ENCODE measurements around the gene TWNK.
A peak's percentile ranks its signal among the peaks of the same experiment; 100 is the strongest.

Gene TWNK

GRCh38 chr10:101021692-101022251 lies 34.4 kb downstream of the TWNK start:
- TF ChIP-seq, protein P1, sequence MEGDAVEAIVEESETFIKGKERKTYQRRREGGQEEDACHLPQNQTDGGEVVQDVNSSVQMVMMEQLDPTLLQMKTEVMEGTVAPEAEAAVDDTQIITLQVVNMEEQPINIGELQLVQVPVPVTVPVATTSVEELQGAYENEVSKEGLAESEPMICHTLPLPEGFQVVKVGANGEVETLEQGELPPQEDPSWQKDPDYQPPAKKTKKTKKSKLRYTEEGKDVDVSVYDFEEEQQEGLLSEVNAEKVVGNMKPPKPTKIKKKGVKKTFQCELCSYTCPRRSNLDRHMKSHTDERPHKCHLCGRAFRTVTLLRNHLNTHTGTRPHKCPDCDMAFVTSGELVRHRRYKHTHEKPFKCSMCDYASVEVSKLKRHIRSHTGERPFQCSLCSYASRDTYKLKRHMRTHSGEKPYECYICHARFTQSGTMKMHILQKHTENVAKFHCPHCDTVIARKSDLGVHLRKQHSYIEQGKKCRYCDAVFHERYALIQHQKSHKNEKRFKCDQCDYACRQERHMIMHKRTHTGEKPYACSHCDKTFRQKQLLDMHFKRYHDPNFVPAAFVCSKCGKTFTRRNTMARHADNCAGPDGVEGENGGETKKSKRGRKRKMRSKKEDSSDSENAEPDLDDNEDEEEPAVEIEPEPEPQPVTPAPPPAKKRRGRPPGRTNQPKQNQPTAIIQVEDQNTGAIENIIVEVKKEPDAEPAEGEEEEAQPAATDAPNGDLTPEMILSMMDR (IDR thresholded peaks at IDR 0.05; ENCODE audit: low read depth, low read length, missing control alignments), result no peak
- H3K4me3 ChIP-seq (ENCODE audit: low read depth, low read length), result no peak overlapping the region
- no peak for DNase-seq (ENCODE audit: low read depth)

GRCh38 chr10:101022967-101023705 lies 35.8 kb downstream of the TWNK start:
- no peak overlapping the region for H3K4me3 ChIP-seq (ENCODE audit: low read depth, low read length)
- TF ChIP-seq, protein P1 (IDR thresholded peaks at IDR 0.05; ENCODE audit: low read depth, low read length, missing control alignments), result no peak
- DNase-seq (ENCODE audit: low read depth), result no peak

DNA sequence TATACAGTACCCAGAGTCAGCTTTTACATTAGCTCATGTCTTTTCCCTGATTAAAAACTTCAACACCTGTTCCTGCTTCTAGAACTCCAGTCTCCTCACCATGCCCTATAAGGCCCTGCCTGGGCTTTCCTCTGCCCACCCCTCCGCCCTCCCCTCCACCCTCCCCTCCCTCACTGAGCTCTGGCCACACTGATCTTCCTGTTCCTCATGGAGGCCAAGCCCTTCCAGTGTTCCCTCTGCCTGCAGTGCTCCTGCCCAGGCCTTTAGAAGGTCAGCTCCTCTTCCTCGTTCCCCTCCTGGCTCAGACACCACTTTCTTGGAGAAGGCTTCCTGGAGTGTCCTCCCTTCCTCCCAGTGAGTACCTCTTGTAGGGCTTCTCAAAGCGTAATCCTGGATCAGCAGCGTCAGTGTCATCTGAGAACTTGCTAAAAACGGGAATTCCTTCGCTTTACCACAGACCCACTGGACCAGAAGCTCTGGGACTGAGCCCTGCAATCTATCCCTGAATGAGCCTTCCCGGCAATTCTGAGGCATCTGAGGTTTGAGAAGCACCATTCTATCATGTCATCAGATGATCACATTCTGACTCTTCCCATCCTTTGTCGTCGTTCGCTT lies 39.9 kb downstream of the TWNK start:
- DNase-seq (ENCODE audit: low read depth), result no peak
- no peak overlapping the region for H3K4me3 ChIP-seq (ENCODE audit: low read depth, low read length)
- TF ChIP-seq, protein P1 (IDR thresholded peaks at IDR 0.05; ENCODE audit: low read depth, low read length, missing control alignments), result no peak

DNA sequence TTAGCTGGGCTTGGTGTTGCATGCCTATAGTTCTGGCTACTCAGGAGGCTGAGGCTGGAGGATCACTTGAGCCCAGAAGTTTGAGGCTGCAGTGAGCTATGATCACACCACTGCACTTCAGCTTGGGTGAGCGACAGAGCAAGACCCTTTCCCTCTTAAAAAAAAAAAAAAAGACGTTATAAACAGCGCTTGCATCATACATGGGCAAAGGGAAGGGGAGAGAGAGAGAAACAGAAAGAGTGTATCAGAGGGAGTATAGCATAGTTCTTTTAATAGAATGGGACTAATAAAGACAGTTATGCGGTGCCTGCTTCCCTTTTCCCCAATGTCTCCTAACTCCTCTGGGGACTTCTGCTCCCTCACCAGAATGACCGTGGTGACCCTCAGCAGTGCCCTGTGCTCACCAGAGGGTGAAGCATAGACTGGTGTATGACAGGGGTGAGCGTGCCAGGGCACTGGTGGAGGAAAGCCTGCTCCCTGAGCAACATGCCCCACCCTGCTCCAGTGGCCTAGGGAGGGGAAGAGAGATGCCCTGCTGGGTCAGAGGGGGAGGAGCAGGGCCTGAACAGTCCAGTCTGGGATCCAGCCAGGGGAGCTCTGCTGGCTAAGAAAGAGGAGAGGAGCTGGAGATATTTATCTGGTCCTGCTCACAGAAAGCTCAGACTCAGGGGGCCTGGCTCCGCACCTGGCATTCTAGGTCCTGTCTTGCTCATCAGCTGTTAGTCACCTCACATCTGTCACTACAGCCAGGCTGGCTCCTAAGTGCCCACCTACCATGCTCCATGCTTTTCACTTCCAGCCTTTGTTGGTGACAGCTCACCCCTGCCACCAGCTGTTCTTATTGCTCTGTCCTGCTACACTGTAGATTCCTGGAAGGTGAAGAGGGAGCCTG lies 41.3 kb downstream of the TWNK start:
- no peak for DNase-seq (ENCODE audit: low read depth)
- H3K4me3 ChIP-seq (ENCODE audit: low read depth, low read length), result no peak overlapping the region

DNA sequence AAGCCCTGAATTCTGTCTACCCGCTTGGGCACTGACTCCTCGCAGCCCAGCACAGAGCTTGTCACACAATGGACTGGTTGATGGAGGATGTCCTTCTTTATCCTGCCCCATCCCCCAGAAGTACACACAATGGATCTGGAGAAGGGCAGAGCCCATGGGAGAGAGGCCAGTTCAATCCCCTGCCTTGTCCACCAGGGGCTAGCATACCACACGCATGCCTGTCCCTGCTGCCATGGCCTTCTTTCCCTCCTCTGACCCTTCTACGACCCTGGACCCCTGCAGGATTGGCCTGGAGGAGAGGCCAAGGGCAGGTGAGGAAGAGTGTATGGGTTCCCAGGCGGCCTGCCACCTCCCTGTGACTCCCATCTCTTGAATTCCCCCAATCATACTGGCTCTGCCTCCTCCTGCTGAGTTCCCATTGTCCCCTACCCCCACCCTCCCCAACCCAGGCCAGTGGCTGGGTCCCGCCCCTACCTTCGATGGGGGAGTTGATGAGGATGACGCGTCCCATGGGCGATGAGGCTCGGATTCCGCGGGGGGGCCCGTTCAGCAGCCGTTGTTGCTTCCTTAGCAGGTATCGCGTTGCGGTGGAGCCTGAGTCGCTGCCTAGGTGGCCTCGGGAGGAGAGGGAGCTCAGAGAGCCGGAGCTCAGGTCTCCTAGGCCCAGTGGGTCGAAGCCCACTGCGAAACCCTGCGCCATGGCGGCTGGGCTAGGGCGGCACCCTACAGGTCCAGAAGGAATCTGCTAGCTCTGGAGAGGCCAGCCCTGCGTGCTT lies 42.4 kb downstream of the TWNK start:
- TF ChIP-seq, protein P1 (IDR thresholded peaks at IDR 0.05; ENCODE audit: low read depth, low read length, missing control alignments), result peak; percentile 16
- H3K4me3 ChIP-seq (ENCODE audit: low read depth, low read length), result no peak overlapping the region

More for the DNA sequence above, 41.3 kb downstream of the TWNK start:
- TF ChIP-seq, protein P1 (IDR thresholded peaks at IDR 0.05; ENCODE audit: low read depth, low read length, missing control alignments), result no peak

GRCh38 chr10:101030496-101031127 lies 43.3 kb downstream of the TWNK start:
- H3K4me3 ChIP-seq (ENCODE audit: low read depth, low read length), result peak overlapping the region; percentile 14
- TF ChIP-seq, protein P1 (IDR thresholded peaks at IDR 0.05; ENCODE audit: low read depth, low read length, missing control alignments), result no peak
- DNase-seq (ENCODE audit: low read depth), result no peak

More for the DNA sequence above, 42.4 kb downstream of the TWNK start:
- no peak for DNase-seq (ENCODE audit: low read depth)

Data from GM12864 (cell line).